Endothelial cell of hepatic sinusoid (primary cell): Measurements from ENCODE around the gene PKNOX1.
"Not testable (repeated sequence)": the region's sequence is repeated elsewhere in the genome, so short reads cannot be mapped to it uniquely, and the experiment has no call there.

ENCODE experiments used
- in situ Hi-C: cut with HindIII; loops from 2 replicates; pipeline ENCODE4 v1.10.0; 2017; ENCODE audit warnings: low sequenced_read_pairs

The PKNOX1 gene

DNA sequence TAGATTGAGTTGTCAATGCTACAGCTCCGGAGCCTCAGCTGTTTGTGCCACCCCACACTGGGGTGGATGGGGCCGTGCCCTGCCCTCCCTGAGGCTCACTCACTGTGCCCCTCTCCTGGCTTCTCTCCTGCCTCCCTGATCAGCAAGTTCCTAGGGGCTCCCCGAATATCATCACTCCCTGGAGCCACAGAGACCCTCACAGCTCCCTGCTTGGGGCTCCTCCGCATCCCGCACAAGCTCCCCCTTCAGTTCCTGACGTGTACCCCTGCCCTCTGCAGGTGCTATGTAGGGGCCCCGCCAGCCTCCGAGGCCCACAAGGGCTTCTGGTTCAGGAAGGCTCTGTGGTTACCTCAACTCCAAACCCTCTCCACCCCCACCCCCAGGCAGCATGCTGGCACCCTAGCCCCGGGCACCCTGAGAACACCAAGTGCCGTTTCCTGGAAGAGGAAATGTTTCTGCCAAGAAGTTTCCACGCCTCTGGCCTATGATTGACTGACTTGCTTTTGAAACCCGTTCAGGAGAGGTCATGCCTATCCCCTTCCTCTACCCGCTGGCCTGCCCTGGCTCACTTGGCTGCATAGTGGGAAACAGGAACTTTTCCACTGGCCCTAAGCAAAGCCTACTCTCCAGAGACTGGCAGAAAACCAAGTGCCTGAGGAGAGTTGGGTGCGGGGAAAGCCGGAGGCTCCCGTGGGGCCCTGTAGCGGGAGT, 71.0 kb downstream of the PKNOX1 start:
- in situ Hi-C loops, result not testable (repeated sequence)

DNA sequence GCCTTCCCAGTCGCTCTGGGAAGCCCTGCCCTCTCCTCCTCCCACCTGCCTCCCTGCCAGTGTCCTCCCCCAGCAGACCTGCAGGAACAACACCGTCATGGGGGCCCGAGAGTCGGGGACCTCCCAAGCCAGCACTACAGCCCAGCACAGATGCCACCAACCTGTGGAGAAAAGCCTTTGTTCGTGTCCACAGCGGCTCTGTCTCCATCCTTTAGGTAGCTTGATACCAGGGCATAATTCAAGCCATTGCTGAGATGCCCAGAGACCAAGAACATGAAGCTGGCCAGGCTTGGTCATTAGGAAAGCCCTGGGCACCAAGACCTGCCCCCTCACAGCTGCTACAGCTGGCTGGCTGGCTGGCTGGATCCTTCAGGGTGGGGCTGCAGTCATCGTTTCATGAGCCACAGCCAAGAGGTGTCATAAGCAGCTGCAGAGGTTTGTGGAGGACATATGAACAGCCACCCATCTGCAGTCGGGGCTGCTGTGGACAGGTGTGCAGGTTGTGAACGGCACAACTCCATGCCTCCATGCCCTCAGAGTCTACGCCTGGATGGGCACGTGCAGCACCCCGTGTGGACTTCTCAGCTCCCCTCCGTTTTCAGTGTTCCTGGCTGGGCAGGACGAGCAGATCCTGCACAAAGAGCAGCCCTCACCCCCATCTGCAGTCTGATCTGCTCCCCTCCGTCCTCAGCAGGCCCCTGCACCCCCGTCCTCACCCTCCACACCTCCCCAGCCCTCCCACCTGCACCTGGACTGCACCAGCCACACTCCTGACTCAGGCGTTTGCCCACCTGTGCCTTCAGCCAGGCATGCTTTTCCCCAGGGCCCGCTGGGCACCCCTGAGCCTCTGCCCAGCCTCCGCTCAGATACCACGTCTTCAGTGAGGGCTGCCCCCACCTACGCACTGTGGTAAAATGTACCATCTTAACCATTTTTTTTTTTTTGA, 71.8 kb downstream of the PKNOX1 start:
- in situ Hi-C loops, result not testable (repeated sequence)

DNA sequence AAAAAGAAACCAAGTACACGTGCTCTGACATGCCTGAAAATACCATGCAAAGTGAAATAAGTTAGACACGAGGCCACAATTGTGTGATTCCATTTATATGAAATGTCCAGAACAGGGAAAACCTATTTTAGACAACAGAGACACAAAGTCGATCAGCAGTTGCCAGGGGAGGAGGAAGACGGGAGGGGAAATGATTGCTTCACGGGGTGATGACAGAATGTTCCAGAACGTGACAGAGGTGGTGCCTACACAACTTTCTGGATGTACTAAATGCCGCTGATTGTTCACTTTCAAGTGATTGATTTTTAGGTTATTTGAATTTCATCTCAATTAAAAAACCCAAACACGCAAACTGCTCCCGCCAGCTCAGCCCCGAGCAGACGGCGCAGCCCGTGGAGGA, 78.8 kb downstream of the PKNOX1 start:
- in situ Hi-C loops, result not testable (repeated sequence)

DNA sequence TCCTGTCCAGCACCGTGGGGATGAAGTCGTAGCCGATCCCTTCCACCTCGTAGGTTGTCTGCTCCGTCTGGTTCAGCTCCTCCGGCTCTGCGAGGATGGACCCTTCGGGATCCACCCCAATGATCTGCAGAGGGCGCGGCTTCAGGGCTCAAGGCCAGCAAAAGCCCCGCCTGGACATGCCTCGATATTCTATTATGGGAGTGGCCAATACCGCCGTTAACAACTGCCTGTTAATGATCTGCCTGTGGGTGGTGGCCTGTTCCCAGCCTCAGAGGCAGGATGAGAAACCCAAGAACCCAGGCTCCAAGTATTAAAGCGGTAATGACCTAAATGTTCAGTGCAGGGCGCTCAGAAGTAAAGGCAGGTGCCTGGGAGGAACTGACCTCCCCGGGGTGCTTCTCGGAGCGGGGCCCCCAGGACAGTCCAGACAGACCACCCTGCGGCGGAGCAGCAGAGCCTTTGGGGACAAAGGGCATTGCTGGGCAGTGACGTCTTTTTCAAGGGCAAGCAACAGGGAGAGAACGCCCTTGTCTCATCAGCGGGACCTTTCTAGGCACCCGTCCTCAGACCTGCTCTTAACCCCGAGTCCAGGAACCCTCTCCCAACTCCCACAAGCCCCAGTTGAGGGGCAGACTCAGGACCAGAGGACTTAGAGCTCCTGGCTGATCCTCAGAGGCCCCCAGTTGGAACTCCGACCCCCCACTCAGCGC, 88.7 kb downstream of the PKNOX1 start:
- in situ Hi-C loops, result not testable (repeated sequence)

DNA sequence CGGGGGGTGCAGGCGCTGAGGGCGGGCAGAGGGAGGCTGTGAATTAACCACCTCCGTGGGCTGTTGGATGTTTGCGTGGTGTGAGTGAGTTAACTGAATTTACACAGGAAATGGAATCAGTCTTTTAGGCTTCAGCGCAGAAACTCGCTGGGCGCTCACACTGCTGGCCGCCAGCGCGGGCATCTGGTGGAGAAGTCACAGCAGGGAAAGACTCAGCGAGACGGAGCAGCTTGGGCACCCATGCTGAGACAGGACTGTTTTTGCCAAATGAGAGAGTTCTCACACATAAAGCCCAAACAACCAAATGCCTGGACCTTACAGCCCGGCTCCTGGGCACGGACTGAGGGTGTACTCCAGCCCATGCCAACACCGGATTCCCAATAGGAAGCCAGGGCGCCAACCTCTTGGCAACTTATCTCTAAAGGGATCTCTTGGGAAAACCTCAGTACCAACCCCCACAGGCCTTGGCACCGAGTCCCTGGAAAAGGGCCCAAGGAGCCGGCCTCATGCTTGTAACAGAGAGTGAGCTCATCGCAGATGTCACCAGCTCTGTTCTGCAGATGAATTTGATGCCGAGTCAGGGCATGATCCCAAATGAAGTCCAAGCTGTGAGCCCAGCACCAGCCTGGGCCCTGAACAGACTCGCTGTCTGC, 90.0 kb downstream of the PKNOX1 start:
- in situ Hi-C loops, result not testable (repeated sequence)

DNA sequence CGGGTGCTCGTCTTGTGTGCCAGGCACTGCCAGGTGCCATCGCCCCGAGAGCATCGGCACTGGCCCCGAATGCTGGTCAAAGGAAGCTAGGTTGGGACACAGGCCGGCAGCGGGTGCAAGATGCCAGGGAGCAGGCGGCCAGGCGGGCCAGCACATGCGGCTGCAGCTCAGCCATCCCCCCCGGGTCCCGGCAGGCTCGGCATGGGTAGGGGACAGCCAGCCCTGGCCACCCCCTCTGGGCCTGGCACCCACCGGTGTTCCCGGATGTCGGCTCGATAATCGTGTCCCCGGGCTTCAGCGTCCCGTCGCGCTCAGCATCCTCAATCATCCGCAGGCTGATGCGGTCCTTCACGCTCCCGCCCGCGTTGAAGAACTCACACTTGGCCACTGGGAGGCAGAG, 91.6 kb downstream of the PKNOX1 start:
- in situ Hi-C loops, result not testable (repeated sequence)

DNA sequence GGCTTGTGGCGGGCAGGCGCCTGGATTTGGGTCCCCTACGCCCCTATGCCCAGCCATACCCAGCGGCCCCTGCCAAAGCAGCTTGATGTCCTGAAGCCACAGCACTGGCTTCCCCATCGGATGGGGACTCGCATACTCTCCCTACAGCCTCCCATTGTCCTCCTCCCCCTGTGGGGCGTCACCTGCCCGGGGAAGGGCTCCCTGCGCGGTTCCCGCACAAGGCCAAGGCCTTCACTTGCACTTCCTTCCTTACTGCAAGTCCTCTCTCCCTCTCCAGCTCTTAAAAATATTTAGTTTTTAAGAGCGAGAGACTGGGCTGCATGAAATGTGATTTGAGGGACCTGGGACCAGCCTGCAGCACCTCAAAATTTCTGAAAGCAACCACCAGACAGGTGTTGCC, 92.3 kb downstream of the PKNOX1 start:
- in situ Hi-C loops, result not testable (repeated sequence)

DNA sequence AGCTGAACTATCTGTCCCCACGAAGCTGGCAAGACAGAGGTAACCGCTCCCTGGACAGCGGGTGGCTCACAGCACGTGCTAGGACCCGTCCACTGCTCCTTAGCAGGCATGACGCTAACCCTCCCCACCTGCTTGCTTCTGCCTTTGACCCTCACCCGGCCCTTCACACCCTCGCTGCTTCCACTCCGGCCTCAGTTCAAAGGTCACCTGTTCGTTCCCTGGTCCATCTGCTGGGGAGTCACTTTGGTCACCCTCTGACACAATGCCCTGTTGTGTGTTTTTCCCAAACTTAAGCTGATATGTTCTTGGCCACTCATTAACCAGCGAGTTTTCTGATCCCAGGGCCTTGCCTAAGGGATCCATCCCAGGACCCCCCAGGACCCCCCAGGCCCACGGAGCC, 93.7 kb downstream of the PKNOX1 start:
- in situ Hi-C loops, result not testable (repeated sequence)

DNA sequence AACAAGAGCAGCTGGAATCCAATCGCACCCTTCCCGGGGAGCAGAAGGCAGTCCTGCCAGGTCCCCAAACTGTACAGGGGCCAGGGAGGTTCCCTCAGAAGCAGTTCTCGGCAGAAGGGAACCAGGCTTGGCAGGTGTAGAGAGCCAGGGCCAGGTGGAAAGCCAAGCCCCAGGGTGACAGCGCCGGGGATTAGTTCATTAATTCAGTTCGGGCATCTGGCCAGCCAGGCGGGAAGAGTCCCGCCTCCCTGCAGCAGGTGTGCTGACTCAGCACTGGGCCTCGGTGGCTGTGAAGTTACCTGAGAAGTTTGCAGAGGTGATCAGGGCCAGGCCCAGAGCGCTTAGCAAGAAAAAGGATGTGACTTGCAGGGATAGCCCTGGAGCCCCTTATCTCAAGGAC, 95.3 kb downstream of the PKNOX1 start:
- in situ Hi-C loops, result not testable (repeated sequence)

DNA sequence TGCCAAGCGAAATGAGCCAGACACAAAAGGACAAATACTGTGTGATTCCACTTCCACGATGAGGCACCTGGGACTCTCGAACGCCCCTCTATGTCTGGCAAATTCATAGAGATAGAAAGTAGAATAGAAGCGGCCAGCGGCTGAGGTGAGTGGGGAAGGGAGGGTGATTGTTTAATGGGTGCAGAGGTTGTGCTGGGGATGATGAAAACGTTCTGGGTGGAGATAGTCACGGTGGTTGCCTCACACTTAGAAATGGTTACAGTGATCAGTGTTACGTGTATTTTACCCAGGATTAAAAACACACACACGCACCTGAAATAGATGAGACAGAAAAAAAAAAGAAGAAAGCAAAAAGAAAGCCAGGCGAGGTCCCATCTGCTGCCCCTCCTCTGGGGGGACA, 98.4 kb downstream of the PKNOX1 start:
- in situ Hi-C loops, result not testable (repeated sequence)

DNA sequence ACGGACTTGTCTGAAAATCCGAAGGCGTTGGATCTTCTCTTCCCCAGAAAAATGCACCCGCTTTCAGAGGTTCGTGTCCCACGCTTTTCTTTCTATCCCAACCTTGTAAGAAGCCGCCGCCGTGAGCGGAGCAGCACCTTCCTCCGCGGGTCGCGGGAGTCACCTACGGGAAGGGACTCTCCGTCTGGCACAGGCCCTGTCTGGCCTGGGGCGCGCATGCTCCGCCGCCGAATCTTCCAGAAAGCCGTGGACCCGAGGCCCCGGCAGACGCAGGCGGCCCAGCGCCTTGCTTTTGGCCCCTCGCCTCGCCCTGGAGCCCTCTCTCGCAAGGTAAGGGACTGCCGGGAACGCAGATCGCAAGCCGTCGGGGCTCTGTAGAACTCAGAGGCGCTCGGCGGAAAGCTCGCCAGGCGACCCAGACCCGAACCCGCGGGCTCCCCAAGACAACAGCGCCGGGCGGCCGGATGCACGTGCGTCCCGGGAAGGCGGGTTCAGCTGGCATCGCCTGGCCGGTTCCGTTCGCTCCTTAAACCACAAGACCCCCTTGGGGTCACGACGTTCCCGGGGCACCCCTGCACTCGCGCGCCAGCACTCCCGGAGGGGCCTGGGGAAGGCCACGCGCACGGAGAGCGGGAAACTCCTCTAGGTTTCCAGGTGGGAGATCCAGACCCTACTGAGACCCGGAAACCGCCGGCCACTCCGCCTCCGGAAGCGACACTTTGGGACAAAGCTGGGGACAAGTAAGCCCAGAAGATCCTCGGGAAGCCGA, 100.2 kb downstream of the PKNOX1 start:
- in situ Hi-C loops, result not testable (repeated sequence)

DNA sequence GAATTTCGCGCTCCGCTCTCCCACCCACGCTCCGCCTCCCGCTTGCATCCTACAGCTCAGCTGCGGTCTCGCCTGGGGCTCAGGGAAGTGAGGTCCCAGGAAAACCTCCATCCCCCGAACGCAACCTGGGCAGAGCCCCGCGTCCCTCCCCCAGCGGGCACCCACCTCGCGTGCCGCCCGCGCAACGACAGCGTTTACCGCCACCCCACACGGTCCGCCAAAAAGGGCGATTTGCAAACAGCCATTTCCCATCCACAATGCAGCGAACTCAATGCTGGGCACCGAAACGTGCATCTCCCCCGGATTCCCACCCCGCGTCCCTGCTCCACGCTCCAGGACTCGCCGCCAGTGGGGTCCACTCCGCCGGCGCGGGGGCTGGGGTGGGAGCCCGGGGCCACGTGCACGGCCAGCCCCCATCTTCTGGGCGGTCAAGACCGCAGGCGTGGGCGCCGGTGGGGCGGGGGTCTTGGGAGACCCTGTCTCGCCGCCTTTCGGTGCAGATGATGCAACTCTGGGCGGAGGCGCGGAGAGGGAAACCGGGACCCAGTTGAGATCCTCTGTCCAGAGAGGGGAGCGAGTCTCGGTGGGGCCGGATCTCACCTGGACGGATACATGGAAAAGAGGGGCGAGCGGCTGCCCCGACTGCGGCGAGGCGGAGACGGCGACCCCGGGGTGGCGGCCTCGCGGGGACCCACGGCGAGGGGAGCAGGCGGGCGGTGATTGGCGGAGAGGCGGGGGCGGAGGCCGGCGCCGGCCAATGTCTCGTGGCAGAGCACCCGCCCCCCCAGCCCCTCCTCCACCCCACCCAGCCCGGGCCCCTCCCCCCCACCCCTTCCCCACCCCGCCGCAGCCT, 101.0 kb downstream of the PKNOX1 start, which contains the start of gene CBS:
TSS of gene CBS (minus strand) at position 666 of the 853 bp plus-strand sequence. CDS start 3,642 bp downstream, outside the sequence.
- in situ Hi-C loops, result not testable (repeated sequence)

DNA sequence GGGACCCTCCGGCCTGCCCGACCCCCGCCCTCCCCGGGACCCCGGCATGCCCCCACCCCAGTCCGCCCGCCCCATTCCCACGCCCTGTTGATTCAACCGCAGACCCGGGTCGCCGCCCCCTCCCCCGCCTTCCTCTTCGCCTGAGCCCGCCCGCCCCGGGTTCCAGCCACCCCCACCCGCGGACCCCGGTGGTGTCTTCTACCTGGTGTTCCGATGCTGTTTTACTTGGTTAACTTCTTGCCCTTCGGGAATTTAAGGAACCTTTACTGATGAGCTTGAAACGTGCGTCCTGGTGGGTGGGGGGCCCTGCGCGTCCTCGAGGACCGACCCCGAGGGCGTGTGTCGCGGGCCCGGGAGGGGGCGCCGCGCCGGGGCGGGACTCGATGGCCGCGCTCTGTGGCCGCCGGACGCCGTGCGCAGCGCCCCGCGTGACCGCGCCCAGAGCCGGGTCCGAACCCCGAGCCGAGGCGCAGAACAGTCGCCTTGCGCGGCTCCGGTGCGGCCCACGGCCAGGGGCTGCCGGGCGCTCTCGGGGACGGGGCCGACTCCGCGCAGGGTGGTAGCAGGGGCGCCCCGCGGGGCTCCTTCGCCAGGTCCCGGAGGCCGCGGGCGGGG, 101.8 kb downstream of the PKNOX1 start:
- in situ Hi-C loops, result not testable (repeated sequence)

DNA sequence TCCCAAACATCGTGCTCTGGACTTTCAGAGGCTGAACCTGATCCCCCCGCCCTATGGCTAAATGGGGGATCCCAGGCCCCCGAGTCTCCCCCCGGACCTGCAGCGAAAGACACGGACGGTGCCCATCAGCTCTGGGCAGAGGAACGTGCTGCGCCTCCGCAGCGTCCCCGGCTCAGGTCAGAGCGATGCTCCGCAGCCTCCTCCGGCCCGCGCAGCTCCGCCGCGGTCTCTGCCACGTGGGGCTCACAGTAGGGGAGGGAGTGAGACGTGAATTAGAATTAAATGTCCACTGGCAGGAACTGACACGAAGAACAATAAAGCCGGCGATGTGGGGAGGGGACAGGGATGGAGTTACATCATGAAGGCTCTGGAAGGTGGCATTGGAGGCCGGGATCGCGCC, 102.3 kb downstream of the PKNOX1 start:
- in situ Hi-C loops, result not testable (repeated sequence)

DNA sequence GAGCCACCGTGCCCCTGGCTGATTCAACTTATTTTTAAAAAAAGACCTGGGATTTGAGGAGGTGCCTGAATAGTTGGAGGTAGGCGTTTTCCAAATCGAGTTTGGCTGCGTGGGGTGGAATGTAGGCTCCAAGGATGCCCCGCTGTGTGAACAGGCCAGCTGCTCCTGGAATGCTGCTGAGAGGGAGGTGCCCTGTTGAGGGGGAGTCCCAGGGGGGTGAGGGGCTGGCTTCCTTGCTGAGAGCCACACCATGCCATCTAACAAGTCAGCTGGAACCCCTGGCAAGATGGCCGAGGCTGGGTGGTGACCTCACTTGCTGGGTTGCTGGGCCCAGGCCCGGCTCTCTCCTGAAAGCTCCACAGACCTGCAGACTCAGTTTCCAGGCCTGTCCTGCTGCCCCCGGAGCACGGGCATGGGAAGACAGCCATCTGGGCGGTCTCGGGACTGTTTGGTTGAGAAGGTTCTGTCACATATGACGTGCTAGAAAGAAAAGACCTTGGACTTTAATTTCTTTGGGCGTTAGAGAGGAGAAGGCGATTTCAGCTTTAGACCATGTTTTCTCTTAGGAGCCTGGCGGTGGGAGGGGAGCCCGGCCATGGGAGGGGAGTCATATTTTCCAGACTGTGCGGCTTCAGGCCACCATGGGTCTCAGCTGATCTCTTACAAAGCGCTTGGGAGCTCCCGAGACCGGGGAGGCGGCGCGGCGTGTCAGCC, 108.4 kb downstream of the PKNOX1 start:
- in situ Hi-C loops, result not testable (repeated sequence)
